Stimulated activated CD8-positive, alpha-beta memory T cell treated with anti-CD3 and anti-CD28 coated beads, Interleukin-4, amount 100 ng/mL, for 24 hours (primary cell): ENCODE data around the gene P2RY12.
"Not testable (repeated sequence)": the region's sequence is repeated elsewhere in the genome, so short reads cannot be mapped to it uniquely, and the experiment has no call there.

Experiments used
- DNase-seq: peaks from one replicate; pipeline ENCODE4 v3.0.0-alpha.2; 2020; ENCODE audit warnings: low read depth

The P2RY12 gene

GRCh38 chr3:151393146-151393830, 8.7 kb upstream of the P2RY12 start:
- DNase-seq: no peak

- not testable (repeated sequence) for DNase-seq
Measured at GRCh38 chr3:151392191-151392590, 7.6 kb upstream of the P2RY12 start.

GRCh38 chr3:151391720-151392119, 7.2 kb upstream of the P2RY12 start:
- DNase-seq: no peak

- DNase-seq: no peak
Measured at GRCh38 chr3:151387842-151388241, 3.3 kb upstream of the P2RY12 start.

- no peak for DNase-seq
Measured at GRCh38 chr3:151387432-151387831, 2.9 kb upstream of the P2RY12 start.

- no peak for DNase-seq
Measured at GRCh38 chr3:151386056-151386455, 1.5 kb upstream of the P2RY12 start.

- DNase-seq: no peak
Measured at GRCh38 chr3:151383956-151384355, 597 bp downstream of the P2RY12 start.

- DNase-seq: no peak
Measured at GRCh38 chr3:151383111-151383510, 1.4 kb downstream of the P2RY12 start.

- no peak for DNase-seq
Measured at GRCh38 chr3:151382671-151383070, 1.9 kb downstream of the P2RY12 start.

- DNase-seq: no peak
Measured at GRCh38 chr3:151379083-151379734, 5.3 kb downstream of the P2RY12 start.

- DNase-seq: no peak
Measured at GRCh38 chr3:151377768-151378385, 6.7 kb downstream of the P2RY12 start.

- no peak for DNase-seq
Measured at GRCh38 chr3:151372063-151372820, 12.3 kb downstream of the P2RY12 start.

GRCh38 chr3:151371526-151371925, 13.0 kb downstream of the P2RY12 start:
- DNase-seq: no peak

- DNase-seq: no peak
Measured at GRCh38 chr3:151367448-151367847, 17.1 kb downstream of the P2RY12 start.

GRCh38 chr3:151366993-151367392, 17.6 kb downstream of the P2RY12 start:
- DNase-seq: no peak

GRCh38 chr3:151362751-151363174, 21.8 kb downstream of the P2RY12 start:
- DNase-seq: no peak

- no peak for DNase-seq
Measured at GRCh38 chr3:151357463-151357850, 27.1 kb downstream of the P2RY12 start.

GRCh38 chr3:151356794-151357462, 27.6 kb downstream of the P2RY12 start:
- no peak for DNase-seq

- no peak for DNase-seq
Measured at GRCh38 chr3:151351648-151352047, 32.9 kb downstream of the P2RY12 start.

GRCh38 chr3:151351219-151351618, 33.3 kb downstream of the P2RY12 start:
- DNase-seq: no peak

GRCh38 chr3:151350656-151351055, 33.9 kb downstream of the P2RY12 start:
- DNase-seq: no peak

- DNase-seq: no peak
Measured at GRCh38 chr3:151347432-151347831, 37.1 kb downstream of the P2RY12 start.
